Caco-2 (cell line): ENCODE measurements around the gene ENTR1. TPM values are rescaled to one million over a fixed set of nuclear protein-coding genes. Genes with fewer than 3 reads are reported as not detected.

Source experiments
- BruUV-seq: library from RNA; stranded (reverse); fragments of 400-500 nt; replicated peaks from 2 replicates; lab custom pipeline; 2021; lab: Mats Ljungman, UMichigan
- CTCF ChIA-PET: fragments of 300-600 bp; sonication (Branson Sonifier 250); formaldehyde crosslinking; loops from one replicate; lab custom pipeline; 2022; ENCODE audit warnings: antibody characterized with exemption; lab: Charles Lee
- POLR2A ChIA-PET: fragments of 300-600 bp; sonication (Branson Sonifier 250); formaldehyde crosslinking; loops from one replicate; lab custom pipeline; 2022; ENCODE audit warnings: antibody characterized with exemption; lab: Charles Lee
- DNase-seq, 2 experiments: peaks; one replicate each; pipeline versions ENCODE4 v3.0.0 to v3.0.0-alpha.2; 2020 to 2022
- H3K27me3 ChIP-seq: replicated peaks from 2 replicates; pipeline ENCODE4 v1.6.0; 2011; ENCODE audit warnings: low read length; ENCODE audit not compliant: control insufficient read depth, insufficient read depth
- H3K36me3 ChIP-seq: 2 replicates; pipeline ENCODE4 v1.5.1; 2011; ENCODE audit warnings: low read length; ENCODE audit not compliant: control insufficient read depth, insufficient read depth
- H3K4me1 ChIP-seq: fragments of 250-450 bp; sonication (Bioruptor Pico); 2 replicates; pipeline ENCODE4 v1.5.1; 2020; ENCODE audit warnings: mild to moderate bottlenecking
- H3K4me3 ChIP-seq: 2 replicates; pipeline ENCODE4 v1.5.1; 2011; ENCODE audit warnings: low read depth, mild to moderate bottlenecking, control low read depth, low read length
- H3K9me3 ChIP-seq: fragments of 250-450 bp; sonication (Bioruptor Pico); 2 replicates; pipeline ENCODE4 v1.5.1; 2020; ENCODE audit warnings: mild to moderate bottlenecking, moderate library complexity
- H3K27ac Mint-ChIP-seq: one replicate; pipeline ENCODE4 v1.8.0; 2022; ENCODE audit warnings: mixed read lengths; ENCODE audit not compliant: unreplicated experiment
- H3K27me3 Mint-ChIP-seq: one replicate; pipeline ENCODE4 v1.8.0; 2022; ENCODE audit warnings: mixed read lengths; ENCODE audit not compliant: insufficient read depth, unreplicated experiment
- H3K36me3 Mint-ChIP-seq: one replicate; pipeline ENCODE4 v1.8.0; 2022; ENCODE audit warnings: mild to moderate bottlenecking, mixed read lengths; ENCODE audit not compliant: insufficient read depth, unreplicated experiment
- H3K4me1 Mint-ChIP-seq: one replicate; pipeline ENCODE4 v1.8.0; 2022; ENCODE audit warnings: low read depth, mixed read lengths; ENCODE audit not compliant: unreplicated experiment
- H3K4me3 Mint-ChIP-seq: one replicate; pipeline ENCODE4 v1.8.0; 2022; ENCODE audit warnings: mild to moderate bottlenecking, moderate library complexity, mixed read lengths; ENCODE audit not compliant: unreplicated experiment
- H3K9me3 Mint-ChIP-seq: one replicate; pipeline ENCODE4 v1.8.0; 2022; ENCODE audit warnings: mixed read lengths; ENCODE audit not compliant: unreplicated experiment
- intact Hi-C: fragments of 100-400 bp; cut with micrococcal nuclease; formaldehyde crosslinking; loops from one replicate; pipeline ENCODE4 v1.10.0; 2022; ENCODE audit not compliant: unreplicated experiment
- total RNA-seq: library from RNA; stranded (reverse); gene quantifications from 2 replicates; pipeline ENCODE4 v1.2.3, GENCODE V29; 2022
- TF ChIP-seq, protein P1 (sequence below), 2 experiments: fragments of 200-600 bp in 1 of 2; IDR thresholded peaks; 1 replicate in 1 of 2; 2 replicates in 1 of 2; pipeline versions ENCODE4 v1.5.1 to v1.8.0; 2011 to 2022; ENCODE audit warnings: antibody characterized with exemption in 1 of 2, control low read depth in 1 of 2, inconsistent platforms in 1 of 2, low read depth in 1 of 2, low read length in 1 of 2, mild to moderate bottlenecking in 1 of 2, moderate library complexity in 1 of 2; ENCODE audit not compliant: insufficient read depth in 1 of 2, severe bottlenecking in 1 of 2, unreplicated experiment in 1 of 2

Gene ENTR1
- total RNA-seq, 1 experiment from 2014 or later: 85.2 TPM

DNA sequence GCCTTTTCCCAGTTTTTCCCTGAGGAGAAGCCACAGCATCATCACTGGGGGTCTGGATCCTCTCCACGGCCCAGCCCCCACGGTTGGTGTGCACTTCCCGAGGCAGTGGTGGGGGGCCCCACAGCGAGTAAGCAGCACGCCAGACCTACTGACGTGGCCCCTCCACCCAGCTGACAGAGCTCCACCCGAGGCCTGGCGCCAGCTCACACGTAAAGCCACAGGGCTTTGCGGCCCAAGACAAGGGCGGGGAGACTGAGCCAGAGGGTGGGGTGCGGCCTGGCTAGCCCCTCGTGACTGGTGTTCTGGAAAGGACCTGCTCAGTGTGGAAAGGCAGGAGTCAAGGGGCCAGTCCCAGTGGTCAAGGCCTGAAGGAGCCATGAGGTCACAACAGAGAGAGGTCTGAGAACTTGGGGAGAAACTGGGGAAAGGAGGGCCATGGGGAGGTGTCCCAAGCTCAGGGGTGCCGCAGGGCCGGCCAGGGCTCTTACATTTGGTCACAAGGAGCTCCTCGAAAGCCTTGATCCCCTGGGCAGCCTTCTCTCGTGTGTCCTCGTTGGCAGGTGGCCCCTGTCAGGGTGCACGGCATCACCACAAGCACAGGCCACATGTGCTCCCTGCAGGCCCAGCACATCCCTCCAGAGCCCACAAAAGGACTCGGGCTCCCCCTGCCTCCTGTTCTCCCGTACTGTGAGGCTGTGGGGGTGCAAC, 15.9 kb downstream of the ENTR1 start:
- Mint-ChIP-seq H3K36me3 (peaks cover 74% of the 10 kb centered on the region), H3K4me3 (no peak overlapping the region), H3K9me3 (no peaks in the 10 kb centered on the region), H3K27me3 (no peaks in the 10 kb centered on the region), H3K27ac (no peak overlapping the region), H3K4me1 (peaks cover 12% of the 10 kb centered on the region)
- no peak overlapping the region for H3K4me3 ChIP-seq
- intact Hi-C loops: loop anchor here (5.0 kb wide), 1 partner anchor 32 kb away; the partner anchor contains the start of gene DNLZ
- ChIA-PET CTCF (no interaction called here), POLR2A (no interaction called here)
- no peaks in the 10 kb centered on the region for H3K4me1 ChIP-seq
- no TSS peak for BruUV-seq
- H3K27me3 ChIP-seq: no peaks in the 10 kb centered on the region
- no peaks in the 10 kb centered on the region for H3K9me3 ChIP-seq
- DNase-seq: no peak
- peaks cover 1% of the 10 kb centered on the region for H3K36me3 ChIP-seq
- TF ChIP-seq, protein P1, sequence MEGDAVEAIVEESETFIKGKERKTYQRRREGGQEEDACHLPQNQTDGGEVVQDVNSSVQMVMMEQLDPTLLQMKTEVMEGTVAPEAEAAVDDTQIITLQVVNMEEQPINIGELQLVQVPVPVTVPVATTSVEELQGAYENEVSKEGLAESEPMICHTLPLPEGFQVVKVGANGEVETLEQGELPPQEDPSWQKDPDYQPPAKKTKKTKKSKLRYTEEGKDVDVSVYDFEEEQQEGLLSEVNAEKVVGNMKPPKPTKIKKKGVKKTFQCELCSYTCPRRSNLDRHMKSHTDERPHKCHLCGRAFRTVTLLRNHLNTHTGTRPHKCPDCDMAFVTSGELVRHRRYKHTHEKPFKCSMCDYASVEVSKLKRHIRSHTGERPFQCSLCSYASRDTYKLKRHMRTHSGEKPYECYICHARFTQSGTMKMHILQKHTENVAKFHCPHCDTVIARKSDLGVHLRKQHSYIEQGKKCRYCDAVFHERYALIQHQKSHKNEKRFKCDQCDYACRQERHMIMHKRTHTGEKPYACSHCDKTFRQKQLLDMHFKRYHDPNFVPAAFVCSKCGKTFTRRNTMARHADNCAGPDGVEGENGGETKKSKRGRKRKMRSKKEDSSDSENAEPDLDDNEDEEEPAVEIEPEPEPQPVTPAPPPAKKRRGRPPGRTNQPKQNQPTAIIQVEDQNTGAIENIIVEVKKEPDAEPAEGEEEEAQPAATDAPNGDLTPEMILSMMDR (IDR thresholded peaks at IDR 0.05; ENCODE audit: insufficient read depth in 1 of 2, low read depth in 1 of 2, low read length in 1 of 2, severe bottlenecking in 1 of 2, unreplicated experiment in 1 of 2): no peak

GRCh38 chr9:136393531-136393930, 16.9 kb downstream of the ENTR1 start:
- no peak overlapping the region for H3K27ac Mint-ChIP-seq
- DNase-seq: no peak
- CTCF ChIA-PET: interaction anchor here (0.5 to 1.6 kb wide), 2 partner anchors 31 to 236 kb away, joined by 3 read pairs; no protein-coding TSS in a partner anchor

More at GRCh38 chr9:136393531-136393930, 16.9 kb downstream of the ENTR1 start:
- H3K27me3 Mint-ChIP-seq: no peaks in the 10 kb centered on the region
- POLR2A ChIA-PET: no interaction called here
- H3K4me3 ChIP-seq: no peak overlapping the region
- peaks cover 1% of the 10 kb centered on the region for H3K36me3 ChIP-seq
- no peaks in the 10 kb centered on the region for H3K4me1 ChIP-seq
- intact Hi-C loops: no loop called here
- H3K36me3 Mint-ChIP-seq: peaks cover 75% of the 10 kb centered on the region
- no TSS peak for BruUV-seq
- no peaks in the 10 kb centered on the region for H3K27me3 ChIP-seq
- H3K9me3 Mint-ChIP-seq: no peaks in the 10 kb centered on the region
- H3K4me3 Mint-ChIP-seq: no peak overlapping the region
- TF ChIP-seq, protein P1 (IDR thresholded peaks at IDR 0.05; ENCODE audit: insufficient read depth in 1 of 2, low read depth in 1 of 2, low read length in 1 of 2, severe bottlenecking in 1 of 2, unreplicated experiment in 1 of 2): no peak
- peaks cover 3% of the 10 kb centered on the region for H3K4me1 Mint-ChIP-seq
- no peaks in the 10 kb centered on the region for H3K9me3 ChIP-seq
